Kidney (tissue), 14 donors: ENCODE data around the gene TPRX1. TPM values are rescaled to one million over a fixed set of nuclear protein-coding genes. Genes with fewer than 3 reads are reported as not detected.

Experiments
- DNase-seq, 5 donors: peaks; one replicate each; pipeline ENCODE4 v3.0.0-alpha.2; 2013 to 2020
- FAIRE-seq: peaks from 2 replicates; lab custom pipeline; 2012; peaks lifted over from hg19 to GRCh38; lab: Jason Lieb, UNC
- H3K27ac ChIP-seq, 2 donors: one replicate each; pipeline ENCODE4 v1.7.0; 2013; ENCODE audit warnings: low read depth in 2 of 2, low read length in 2 of 2, inconsistent platforms in 1 of 2
- H3K27me3 ChIP-seq: one replicate; pipeline ENCODE4 v1.7.1; 2013; ENCODE audit warnings: low read length, inconsistent platforms; ENCODE audit not compliant: control insufficient read depth, insufficient read depth
- H3K36me3 ChIP-seq, 3 donors: one replicate each; pipeline versions ENCODE4 v1.7.0 to v1.7.1; 2013; ENCODE audit warnings: low read length in 3 of 3, control low read depth in 1 of 3, inconsistent platforms in 1 of 3; ENCODE audit not compliant: insufficient read depth in 3 of 3, control insufficient read depth in 2 of 3
- H3K4me1 ChIP-seq, 3 donors: one replicate each; pipeline versions ENCODE4 v1.7.0 to v1.7.1; 2013; ENCODE audit warnings: low read length in 3 of 3, inconsistent platforms in 1 of 3, low read depth in 1 of 3; ENCODE audit not compliant: control insufficient read depth in 2 of 3, insufficient read depth in 2 of 3
- H3K4me3 ChIP-seq, 3 donors: one replicate each; pipeline versions ENCODE4 v1.7.0 to v1.8.1; 2013; ENCODE audit warnings: low read length in 3 of 3, control low read depth in 1 of 3, inconsistent platforms in 1 of 3
- H3K9ac ChIP-seq, 3 donors: one replicate each; pipeline versions ENCODE4 v1.7.0 to v1.7.1; 2013; ENCODE audit warnings: low read length in 3 of 3, control low read depth in 1 of 3, inconsistent platforms in 1 of 3
- H3K9me3 ChIP-seq, 3 donors: one replicate each; pipeline versions ENCODE4 v1.7.0 to v1.7.1; 2013; ENCODE audit warnings: low read length in 3 of 3, control low read depth in 1 of 3, inconsistent platforms in 1 of 3; ENCODE audit not compliant: control insufficient read depth in 2 of 3, insufficient read depth in 1 of 3
- intact Hi-C: fragments of 100-400 bp; cut with DNase I; formaldehyde crosslinking; loops from one replicate; pipeline ENCODE4 v1.11.1; 2022
- polyA plus RNA-seq: library from polyadenylated mRNA; stranded (reverse); fragments of 350-450 nt; fragmentation: Illumina TruSeq; extraction: RNeasy Lipid Tissue Mini Kit (QIAGEN cat#74804); gene quantifications from one replicate; pipeline ENCODE4 v1.2.3, GENCODE V29; 2014; ENCODE audit warnings: low read depth, low replicate concordance; ENCODE audit not compliant: insufficient read depth
- total RNA-seq: library from RNA; stranded (reverse); fragmentation: NEBNext Ultra II Directional; extraction: Animal tissue kit (Norgen Biotek cat#: 25700); gene quantifications from one replicate; pipeline ENCODE4 v1.2.1, GENCODE V29; 2021
- TF ChIP-seq, protein P1 (sequence below): IDR thresholded peaks from 3 replicates; pipeline ENCODE4 v1.5.1; 2012; ENCODE audit warnings: mild to moderate bottlenecking, moderate library complexity, borderline replicate concordance; ENCODE audit not compliant: insufficient read depth; ENCODE audit errors: extremely low read depth
- donor health status: control.
- donor health status: control.
- donor health status: control.
- donor health status: control.
- donor health status: control.
- donor health status: DM: yes; HTN: yes; CAD: no.
- donor health status: Normal renal cell carcinoma (clear cell type).

Gene TPRX1
- total and polyA plus RNA-seq, 2 donors from 2014 or later, result not detected

DNA sequence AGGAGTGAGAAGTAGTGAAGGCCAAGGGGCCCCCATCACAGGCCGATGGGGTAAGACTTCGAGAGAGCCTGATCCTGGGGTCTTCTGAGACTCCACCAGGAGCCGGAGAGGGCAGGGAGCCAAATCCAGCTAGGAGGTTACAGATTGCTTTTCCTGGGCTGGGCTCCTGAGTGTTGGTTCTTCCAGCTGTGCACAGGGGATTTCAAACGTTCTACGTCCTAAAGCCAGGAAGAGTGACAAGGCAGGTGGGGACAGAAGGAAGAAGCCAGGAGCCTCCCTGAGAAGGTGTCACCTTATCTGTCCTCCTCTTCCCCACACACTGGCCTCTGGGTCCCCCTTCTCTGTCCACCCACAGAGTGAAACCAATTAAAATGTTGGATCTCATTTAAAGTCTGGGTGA, 38.6 kb upstream of the TPRX1 start:
- TF ChIP-seq, protein P1, sequence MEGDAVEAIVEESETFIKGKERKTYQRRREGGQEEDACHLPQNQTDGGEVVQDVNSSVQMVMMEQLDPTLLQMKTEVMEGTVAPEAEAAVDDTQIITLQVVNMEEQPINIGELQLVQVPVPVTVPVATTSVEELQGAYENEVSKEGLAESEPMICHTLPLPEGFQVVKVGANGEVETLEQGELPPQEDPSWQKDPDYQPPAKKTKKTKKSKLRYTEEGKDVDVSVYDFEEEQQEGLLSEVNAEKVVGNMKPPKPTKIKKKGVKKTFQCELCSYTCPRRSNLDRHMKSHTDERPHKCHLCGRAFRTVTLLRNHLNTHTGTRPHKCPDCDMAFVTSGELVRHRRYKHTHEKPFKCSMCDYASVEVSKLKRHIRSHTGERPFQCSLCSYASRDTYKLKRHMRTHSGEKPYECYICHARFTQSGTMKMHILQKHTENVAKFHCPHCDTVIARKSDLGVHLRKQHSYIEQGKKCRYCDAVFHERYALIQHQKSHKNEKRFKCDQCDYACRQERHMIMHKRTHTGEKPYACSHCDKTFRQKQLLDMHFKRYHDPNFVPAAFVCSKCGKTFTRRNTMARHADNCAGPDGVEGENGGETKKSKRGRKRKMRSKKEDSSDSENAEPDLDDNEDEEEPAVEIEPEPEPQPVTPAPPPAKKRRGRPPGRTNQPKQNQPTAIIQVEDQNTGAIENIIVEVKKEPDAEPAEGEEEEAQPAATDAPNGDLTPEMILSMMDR, result no peak
- H3K9ac ChIP-seq, result no peak overlapping the region
- H3K9me3 ChIP-seq, result no peaks in the 10 kb centered on the region
- intact Hi-C loops, result no loop called here
- no peak for DNase-seq
- no peak overlapping the region for H3K4me3 ChIP-seq
- no peak overlapping the region for H3K27ac ChIP-seq
- no peaks in the 10 kb centered on the region for H3K4me1 ChIP-seq
- no peaks in the 10 kb centered on the region for H3K27me3 ChIP-seq
- no peak for FAIRE-seq
- no peaks in the 10 kb centered on the region for H3K36me3 ChIP-seq

DNA sequence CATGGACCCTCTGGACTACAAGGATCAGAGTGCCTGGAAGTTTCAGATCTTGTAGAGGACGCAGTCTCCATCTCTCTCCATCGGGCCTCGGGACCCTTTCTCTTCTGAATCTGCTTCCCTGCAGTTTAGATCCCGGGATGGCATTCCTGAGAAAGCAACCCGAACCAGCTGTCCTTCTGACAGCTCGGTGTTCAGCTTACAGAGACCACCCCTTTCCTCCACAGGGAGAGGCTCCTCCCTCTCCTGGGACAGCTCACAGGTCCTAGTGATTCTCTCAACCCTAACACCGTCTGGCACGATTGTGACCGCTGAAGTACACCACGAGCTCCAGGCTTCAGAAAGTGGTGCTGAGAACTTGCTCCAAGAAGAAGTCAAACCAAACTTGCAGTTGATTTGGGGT, 35.6 kb upstream of the TPRX1 start:
- intact Hi-C loops, result no loop called here
- no peak overlapping the region for H3K9ac ChIP-seq
- H3K4me3 ChIP-seq, result no peak overlapping the region
- H3K27me3 ChIP-seq, result no peaks in the 10 kb centered on the region
- TF ChIP-seq, protein P1, result no peak
- no peaks in the 10 kb centered on the region for H3K9me3 ChIP-seq
- H3K36me3 ChIP-seq, result no peaks in the 10 kb centered on the region
- H3K27ac ChIP-seq, result no peak overlapping the region
- no peak for FAIRE-seq
- DNase-seq, result peak; percentile 4 to 81 (median 64)
- no peaks in the 10 kb centered on the region for H3K4me1 ChIP-seq

DNA sequence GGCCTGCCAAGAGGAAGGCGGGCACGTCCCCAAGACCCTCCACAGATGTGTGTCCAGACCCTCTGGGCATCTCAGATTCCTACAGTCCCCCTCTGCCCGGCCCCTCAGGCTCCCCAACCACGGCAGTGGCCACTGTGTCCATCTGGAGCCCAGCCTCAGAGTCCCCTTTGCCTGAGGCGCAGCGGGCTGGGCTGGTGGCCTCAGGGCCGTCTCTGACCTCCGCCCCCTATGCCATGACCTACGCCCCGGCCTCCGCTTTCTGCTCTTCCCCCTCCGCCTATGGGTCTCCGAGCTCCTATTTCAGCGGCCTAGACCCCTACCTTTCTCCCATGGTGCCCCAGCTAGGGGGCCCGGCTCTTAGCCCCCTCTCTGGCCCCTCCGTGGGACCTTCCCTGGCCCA, 35.1 kb upstream of the TPRX1 start:
- no peak overlapping the region for H3K4me3 ChIP-seq
- H3K27ac ChIP-seq, result no peak overlapping the region
- TF ChIP-seq, protein P1, result no peak
- intact Hi-C loops, result no loop called here
- FAIRE-seq (no peak), DNase-seq (no peak)
- H3K9ac ChIP-seq, result no peak overlapping the region
- H3K27me3 ChIP-seq, result no peaks in the 10 kb centered on the region
- no peaks in the 10 kb centered on the region for H3K4me1 ChIP-seq
- H3K9me3 ChIP-seq, result no peaks in the 10 kb centered on the region
- no peaks in the 10 kb centered on the region for H3K36me3 ChIP-seq

DNA sequence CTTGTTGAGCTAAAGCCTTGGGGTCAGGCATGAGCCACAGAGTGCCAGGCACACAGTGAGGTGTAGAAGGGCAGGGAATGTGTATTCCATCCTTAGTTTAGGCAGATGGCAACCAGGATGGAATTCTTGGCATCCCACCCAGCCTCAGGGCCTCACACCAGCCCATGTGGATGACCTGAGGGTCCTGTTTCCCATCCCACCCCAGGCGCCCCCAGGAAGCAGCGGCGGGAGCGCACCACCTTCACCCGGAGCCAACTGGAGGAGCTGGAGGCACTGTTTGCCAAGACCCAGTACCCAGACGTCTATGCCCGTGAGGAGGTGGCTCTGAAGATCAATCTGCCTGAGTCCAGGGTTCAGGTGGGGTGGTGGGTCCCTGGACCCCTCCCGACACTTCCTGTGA, 31.7 kb upstream of the TPRX1 start:
- Histone ChIP-seq H3K9ac (no peak overlapping the region), H3K27me3 (no peaks in the 10 kb centered on the region), H3K9me3 (no peaks in the 10 kb centered on the region), H3K27ac (no peak overlapping the region), H3K36me3 (no peaks in the 10 kb centered on the region), H3K4me3 (no peak overlapping the region), H3K4me1 (no peaks in the 10 kb centered on the region)
- FAIRE-seq, result no peak
- no peak for DNase-seq
- TF ChIP-seq, protein P1, result no peak
- intact Hi-C loops, result no loop called here
